SIG-M5 (cell line): ENCODE results near the gene ZNF709.
"Not testable (repeated sequence)": the region's sequence is repeated elsewhere in the genome, so short reads cannot be mapped to it uniquely, and the experiment has no call there.

Experiments
- DNase-seq: peaks from one replicate; lab custom pipeline; 2025; lab: John Stamatoyannopoulos, UW

ZNF709 gene

DNA sequence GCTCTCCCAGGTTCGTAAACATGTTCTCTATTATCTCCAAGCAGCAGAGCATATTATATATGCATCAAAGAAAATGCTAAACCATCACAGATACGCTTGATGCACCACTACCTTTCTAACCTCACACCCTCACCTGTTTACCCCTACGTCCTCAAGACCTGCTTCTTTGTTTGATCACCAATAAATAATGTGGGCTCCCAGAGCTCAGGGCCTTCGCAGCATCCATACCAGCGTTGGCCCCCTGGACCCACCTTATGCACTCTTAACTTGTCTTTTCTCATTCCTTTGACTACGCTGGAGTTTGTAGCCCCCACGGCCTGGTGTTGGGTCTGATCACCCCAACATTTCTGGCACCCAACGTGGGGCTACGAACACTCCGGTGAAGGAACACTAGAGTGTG, 33.8 kb downstream of the ZNF709 start:
- no peak for DNase-seq

- no peak for DNase-seq
These were observed 35.8 kb downstream of the ZNF709 start for GRCh38 chr19:12448808-12449207.

- peak; percentile 64 for DNase-seq
These were observed 43.9 kb downstream of the ZNF709 start, which contains the start of gene ZNF443 for GRCh38 chr19:12440541-12441316. Gene ZNF443, minus strand, starts transcription at chr19:12441021. Its CDS starts 107 bp downstream, at chr19:12440914.

DNA sequence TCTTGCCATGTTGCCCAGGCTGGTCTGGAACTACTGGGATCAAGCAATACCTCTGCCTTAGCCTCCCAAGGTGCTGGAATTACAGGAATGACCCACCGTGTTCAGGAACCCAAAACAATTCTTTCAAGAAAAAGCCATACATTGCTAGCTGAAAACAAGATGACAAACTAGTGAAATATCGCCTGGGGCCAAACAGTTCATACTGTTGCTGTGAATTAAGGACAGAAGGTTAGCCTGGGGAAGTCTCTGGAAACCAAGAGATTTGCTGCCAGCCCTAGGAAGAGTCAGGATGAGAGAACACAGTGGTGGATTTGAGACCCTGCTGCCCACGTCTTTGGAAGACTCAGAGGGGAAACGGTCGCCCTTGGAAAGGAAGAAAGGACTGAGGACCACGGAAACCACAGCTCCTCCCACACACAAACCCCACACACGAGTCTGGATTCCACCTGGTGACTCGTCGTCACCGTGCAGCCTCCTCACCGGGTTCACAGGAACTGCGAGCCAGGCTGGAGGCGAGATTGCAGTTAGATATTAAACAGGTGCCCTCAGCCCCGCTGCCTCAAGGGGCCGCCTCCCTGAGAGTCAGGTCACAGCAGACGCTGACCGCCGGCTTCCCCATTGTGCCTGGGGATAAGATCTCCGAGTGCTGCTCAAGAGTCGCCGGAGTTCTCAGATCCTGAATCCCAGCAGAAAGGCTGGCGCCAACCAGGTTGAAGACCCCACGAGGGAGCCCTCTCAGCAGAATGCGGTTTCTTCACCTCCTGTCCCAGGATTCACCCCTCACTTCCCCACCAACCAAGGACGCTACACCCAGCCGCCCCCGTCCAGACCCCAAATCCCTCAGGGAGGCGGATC, 44.7 kb downstream of the ZNF709 start:
- not testable (repeated sequence) for DNase-seq

- DNase-seq = not testable (repeated sequence)
These were observed 53.8 kb downstream of the ZNF709 start for GRCh38 chr19:12430726-12431299.

DNA sequence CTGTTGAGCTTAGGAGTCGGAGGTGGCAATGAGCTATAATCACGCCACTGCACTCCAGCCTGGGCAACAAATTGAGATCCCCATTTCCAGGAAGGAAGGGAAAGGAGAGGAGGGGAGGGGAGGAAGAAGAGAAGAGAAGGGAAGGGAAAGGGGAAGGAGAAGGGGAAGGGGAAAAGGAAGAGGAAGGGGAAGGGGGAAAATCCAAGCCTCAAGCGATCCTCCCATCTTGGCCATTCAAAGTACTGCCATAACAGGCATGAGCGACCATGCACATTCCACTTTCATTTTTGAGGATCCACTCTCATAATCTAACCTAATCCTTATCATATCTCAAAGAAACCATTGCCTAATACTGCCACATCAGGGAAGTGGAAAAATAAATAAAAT, 58.7 kb downstream of the ZNF709 start:
- DNase-seq = no peak

DNA sequence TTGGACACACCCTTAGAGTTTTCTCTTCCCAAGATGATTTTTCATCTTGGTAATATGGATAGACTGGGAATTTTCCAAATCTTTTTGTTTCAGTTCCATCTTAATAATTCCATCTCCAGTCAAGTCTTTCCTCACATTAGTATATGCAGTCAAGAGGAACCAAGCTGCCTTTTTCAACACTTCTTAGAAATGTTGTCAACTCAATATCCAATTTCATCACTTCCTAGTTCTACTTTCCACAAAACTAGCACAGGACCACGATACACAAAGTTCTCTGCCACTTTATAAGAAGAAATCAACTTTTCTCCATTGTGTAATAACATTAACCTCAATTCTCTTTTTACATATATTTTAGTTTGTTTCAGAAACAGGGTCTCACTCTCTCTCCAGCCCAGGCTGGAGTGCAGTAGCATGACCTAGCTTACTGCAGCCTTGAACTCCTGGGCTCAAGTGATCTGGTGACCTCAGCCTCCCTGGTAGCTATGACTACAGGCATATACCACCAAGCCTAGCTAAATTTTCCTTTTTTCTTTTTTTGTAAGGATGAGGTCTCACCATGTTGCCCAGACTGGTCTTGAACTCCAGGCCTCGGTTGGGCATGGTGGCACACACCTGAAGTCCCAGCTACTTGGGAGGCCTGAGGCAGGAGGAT, 59.3 kb downstream of the ZNF709 start:
- DNase-seq = no peak

GRCh38 chr19:12417273-12417672, 67.3 kb downstream of the ZNF709 start:
- DNase-seq = not testable (repeated sequence)

GRCh38 chr19:12411893-12412292, 72.7 kb downstream of the ZNF709 start:
- no peak for DNase-seq
